Measurements from ENCODE around the gene HDAC4.

HDAC4 gene

DNA sequence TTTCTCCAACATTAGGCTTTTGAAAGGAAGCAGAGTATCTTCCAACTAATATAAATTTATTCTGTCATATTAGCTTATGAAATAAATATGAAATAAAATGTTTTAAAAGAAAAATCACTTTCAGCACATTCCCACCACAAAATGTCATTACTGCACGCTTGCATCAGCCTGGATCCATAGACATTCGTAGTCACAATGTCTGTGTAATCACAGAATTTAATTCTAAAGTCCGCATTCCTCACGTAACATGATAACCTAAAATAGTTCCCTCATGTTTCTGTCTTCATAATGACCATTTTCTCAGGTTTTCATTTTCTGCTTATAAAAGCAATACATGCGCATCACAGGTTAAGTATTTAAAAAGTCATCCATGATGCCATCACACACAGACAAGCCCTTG is 47.1 kb downstream of the HDAC4 start:
- H3K27me3 ChIP-seq (ENCODE audit: insufficient read depth, poor library complexity, severe bottlenecking), result no peaks in the 10 kb centered on the region
- no peak overlapping the region for H3K27ac ChIP-seq (replicated peaks)
- TF ChIP-seq POLR2AphosphoS5 (IDR thresholded peaks at IDR 0.05; ENCODE audit: low read depth) (no peak), GABPA (IDR thresholded peaks at IDR 0.05; ENCODE audit: low read depth) (no peak), SPI1 (IDR thresholded peaks at IDR 0.05; ENCODE audit: borderline replicate concordance, low read depth) (no peak)
- TF ChIP-seq, protein P1, sequence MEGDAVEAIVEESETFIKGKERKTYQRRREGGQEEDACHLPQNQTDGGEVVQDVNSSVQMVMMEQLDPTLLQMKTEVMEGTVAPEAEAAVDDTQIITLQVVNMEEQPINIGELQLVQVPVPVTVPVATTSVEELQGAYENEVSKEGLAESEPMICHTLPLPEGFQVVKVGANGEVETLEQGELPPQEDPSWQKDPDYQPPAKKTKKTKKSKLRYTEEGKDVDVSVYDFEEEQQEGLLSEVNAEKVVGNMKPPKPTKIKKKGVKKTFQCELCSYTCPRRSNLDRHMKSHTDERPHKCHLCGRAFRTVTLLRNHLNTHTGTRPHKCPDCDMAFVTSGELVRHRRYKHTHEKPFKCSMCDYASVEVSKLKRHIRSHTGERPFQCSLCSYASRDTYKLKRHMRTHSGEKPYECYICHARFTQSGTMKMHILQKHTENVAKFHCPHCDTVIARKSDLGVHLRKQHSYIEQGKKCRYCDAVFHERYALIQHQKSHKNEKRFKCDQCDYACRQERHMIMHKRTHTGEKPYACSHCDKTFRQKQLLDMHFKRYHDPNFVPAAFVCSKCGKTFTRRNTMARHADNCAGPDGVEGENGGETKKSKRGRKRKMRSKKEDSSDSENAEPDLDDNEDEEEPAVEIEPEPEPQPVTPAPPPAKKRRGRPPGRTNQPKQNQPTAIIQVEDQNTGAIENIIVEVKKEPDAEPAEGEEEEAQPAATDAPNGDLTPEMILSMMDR (IDR thresholded peaks at IDR 0.05; ENCODE audit: insufficient read depth, low read length), result no peak
- TF ChIP-seq, protein P2, sequence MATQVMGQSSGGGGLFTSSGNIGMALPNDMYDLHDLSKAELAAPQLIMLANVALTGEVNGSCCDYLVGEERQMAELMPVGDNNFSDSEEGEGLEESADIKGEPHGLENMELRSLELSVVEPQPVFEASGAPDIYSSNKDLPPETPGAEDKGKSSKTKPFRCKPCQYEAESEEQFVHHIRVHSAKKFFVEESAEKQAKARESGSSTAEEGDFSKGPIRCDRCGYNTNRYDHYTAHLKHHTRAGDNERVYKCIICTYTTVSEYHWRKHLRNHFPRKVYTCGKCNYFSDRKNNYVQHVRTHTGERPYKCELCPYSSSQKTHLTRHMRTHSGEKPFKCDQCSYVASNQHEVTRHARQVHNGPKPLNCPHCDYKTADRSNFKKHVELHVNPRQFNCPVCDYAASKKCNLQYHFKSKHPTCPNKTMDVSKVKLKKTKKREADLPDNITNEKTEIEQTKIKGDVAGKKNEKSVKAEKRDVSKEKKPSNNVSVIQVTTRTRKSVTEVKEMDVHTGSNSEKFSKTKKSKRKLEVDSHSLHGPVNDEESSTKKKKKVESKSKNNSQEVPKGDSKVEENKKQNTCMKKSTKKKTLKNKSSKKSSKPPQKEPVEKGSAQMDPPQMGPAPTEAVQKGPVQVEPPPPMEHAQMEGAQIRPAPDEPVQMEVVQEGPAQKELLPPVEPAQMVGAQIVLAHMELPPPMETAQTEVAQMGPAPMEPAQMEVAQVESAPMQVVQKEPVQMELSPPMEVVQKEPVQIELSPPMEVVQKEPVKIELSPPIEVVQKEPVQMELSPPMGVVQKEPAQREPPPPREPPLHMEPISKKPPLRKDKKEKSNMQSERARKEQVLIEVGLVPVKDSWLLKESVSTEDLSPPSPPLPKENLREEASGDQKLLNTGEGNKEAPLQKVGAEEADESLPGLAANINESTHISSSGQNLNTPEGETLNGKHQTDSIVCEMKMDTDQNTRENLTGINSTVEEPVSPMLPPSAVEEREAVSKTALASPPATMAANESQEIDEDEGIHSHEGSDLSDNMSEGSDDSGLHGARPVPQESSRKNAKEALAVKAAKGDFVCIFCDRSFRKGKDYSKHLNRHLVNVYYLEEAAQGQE (IDR thresholded peaks at IDR 0.05; ENCODE audit: insufficient replicate concordance, low read depth), result no peak
- H3K4me3 ChIP-seq (replicated peaks; ENCODE audit: insufficient read depth, low read length), result no peak overlapping the region
- no peak for DNase-seq (ENCODE audit: low read depth in 1 of 2, low spot score in 1 of 2)

DNA sequence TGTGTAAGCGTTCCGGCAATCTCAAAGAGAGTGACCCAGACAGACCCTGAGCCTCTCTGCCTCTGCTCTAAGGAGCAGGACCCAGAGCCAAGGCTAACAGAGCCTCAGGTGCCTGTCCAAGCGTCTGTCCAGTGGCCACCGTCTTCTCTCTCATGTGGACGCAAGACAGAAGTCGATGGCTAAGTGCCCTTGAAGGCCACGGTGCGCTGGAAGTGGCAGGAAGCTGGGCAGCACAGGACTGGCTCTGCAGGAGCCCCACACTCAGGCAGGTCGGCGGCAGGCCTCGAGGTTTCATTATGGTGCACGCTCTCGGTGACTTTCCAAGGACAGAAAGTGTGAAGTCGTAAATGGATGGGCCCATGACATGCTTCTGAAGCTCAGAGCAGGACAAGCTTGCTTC is 49.1 kb downstream of the HDAC4 start:
- no peak for DNase-seq (ENCODE audit: low read depth in 1 of 2, low spot score in 1 of 2)
- H3K27me3 ChIP-seq (ENCODE audit: insufficient read depth, poor library complexity, severe bottlenecking), result no peaks in the 10 kb centered on the region
- H3K4me3 ChIP-seq (replicated peaks; ENCODE audit: insufficient read depth, low read length), result no peak overlapping the region
- TF ChIP-seq GABPA (IDR thresholded peaks at IDR 0.05; ENCODE audit: low read depth) (no peak), SPI1 (IDR thresholded peaks at IDR 0.05; ENCODE audit: borderline replicate concordance, low read depth) (no peak), POLR2AphosphoS5 (IDR thresholded peaks at IDR 0.05; ENCODE audit: low read depth) (no peak)
- TF ChIP-seq, protein P2 (IDR thresholded peaks at IDR 0.05; ENCODE audit: insufficient replicate concordance, low read depth), result no peak
- TF ChIP-seq, protein P1 (IDR thresholded peaks at IDR 0.05; ENCODE audit: insufficient read depth, low read length), result no peak
- no peak overlapping the region for H3K27ac ChIP-seq (replicated peaks)

DNA sequence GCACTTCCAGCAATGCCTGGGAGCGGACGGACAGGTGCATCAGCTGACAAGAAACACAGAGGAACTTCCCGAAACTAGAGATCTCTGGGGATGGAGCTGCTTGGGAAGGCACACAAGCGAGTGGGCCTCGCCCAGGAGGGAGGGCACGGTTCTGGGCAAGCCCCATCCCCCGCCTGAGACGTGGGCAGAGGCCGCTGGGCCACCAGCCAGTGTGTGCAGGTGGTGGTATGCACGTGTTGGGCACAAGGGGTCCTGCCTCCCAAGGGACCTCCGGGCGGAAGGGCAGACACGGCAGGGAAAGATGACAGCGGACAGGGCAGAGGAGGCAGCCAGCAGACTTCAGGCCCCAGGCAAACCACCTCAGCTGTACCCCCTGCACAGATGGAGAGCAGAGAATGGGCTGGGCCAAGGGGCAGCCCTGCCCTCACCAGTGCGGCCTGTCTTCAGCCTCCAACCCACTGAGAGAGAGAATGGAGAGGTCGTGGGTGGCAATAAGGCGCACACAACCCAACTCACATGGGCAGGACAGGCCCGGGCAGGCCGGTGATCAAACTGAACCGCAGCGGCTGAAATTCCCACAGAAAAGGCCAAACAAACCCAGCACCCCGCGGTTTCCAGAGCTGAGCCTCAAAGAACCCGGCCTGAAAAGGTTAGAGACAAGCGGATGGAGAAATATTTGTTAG is 51.2 kb downstream of the HDAC4 start:
- no peak for DNase-seq (ENCODE audit: low read depth in 1 of 2, low spot score in 1 of 2)
- no peak overlapping the region for H3K4me3 ChIP-seq (replicated peaks; ENCODE audit: insufficient read depth, low read length)
- no peaks in the 10 kb centered on the region for H3K27me3 ChIP-seq (ENCODE audit: insufficient read depth, poor library complexity, severe bottlenecking)
- no peak for TF ChIP-seq GABPA (IDR thresholded peaks at IDR 0.05; ENCODE audit: low read depth)
- no peak for TF ChIP-seq POLR2AphosphoS5 (IDR thresholded peaks at IDR 0.05; ENCODE audit: low read depth)
- no peak for TF ChIP-seq SPI1 (IDR thresholded peaks at IDR 0.05; ENCODE audit: borderline replicate concordance, low read depth)
- TF ChIP-seq, protein P2 (IDR thresholded peaks at IDR 0.05; ENCODE audit: insufficient replicate concordance, low read depth), result no peak
- TF ChIP-seq, protein P1 (IDR thresholded peaks at IDR 0.05; ENCODE audit: insufficient read depth, low read length), result no peak
- H3K27ac ChIP-seq (replicated peaks), result no peak overlapping the region

All from HL-60 (cell line).